OCI-LY7 (cell line): ENCODE results near the gene ACSL3. TPM values are rescaled to one million over a fixed set of nuclear protein-coding genes. Genes with fewer than 3 reads are reported as not detected.

ENCODE experiments used
- BruUV-seq: library from RNA; stranded (reverse); fragments of 400-500 nt; replicated peaks from 2 replicates; lab custom pipeline; 2021; lab: Mats Ljungman, UMichigan
- CTCF ChIA-PET: fragments of 300-600 bp; sonication (Branson Sonifier 250); formaldehyde crosslinking; loops from one replicate; lab custom pipeline; 2022; ENCODE audit warnings: antibody characterized with exemption; ENCODE audit not compliant: unreplicated experiment; lab: Charles Lee
- POLR2A ChIA-PET: fragments of 300-600 bp; sonication (Branson Sonifier 250); formaldehyde crosslinking; loops from one replicate; lab custom pipeline; 2022; ENCODE audit warnings: antibody characterized with exemption; lab: Charles Lee
- DNase-seq: peaks from one replicate; pipeline ENCODE4 v3.0.0-alpha.2; 2015; ENCODE audit warnings: low spot score
- H2AFZ ChIP-seq: fragments of 200-600 bp; sonication (generic), shearing (Covaris generic); 2 replicates; pipeline ENCODE4 v1.6.1; 2014; ENCODE audit warnings: mild to moderate bottlenecking, antibody characterized with exemption, low read length, moderate library complexity
- H3K27ac ChIP-seq: fragments of 200-600 bp; sonication (generic); 2 replicates; pipeline ENCODE4 v1.5.1; 2014; ENCODE audit warnings: mixed run types, low read depth, mild to moderate bottlenecking, moderate library complexity, low read length, inconsistent platforms; ENCODE audit not compliant: poor library complexity, severe bottlenecking
- H3K36me3 ChIP-seq: fragments of 200-600 bp; sonication (generic); 2 replicates; pipeline ENCODE4 v1.6.1; 2014; ENCODE audit warnings: mild to moderate bottlenecking, antibody characterized with exemption, low read length, moderate library complexity, mixed read lengths; ENCODE audit not compliant: insufficient read depth
- H3K4me1 ChIP-seq: fragments of 200-600 bp; sonication (generic); 2 replicates; pipeline ENCODE4 v1.5.1; 2014; ENCODE audit warnings: mild to moderate bottlenecking, low read length; ENCODE audit not compliant: insufficient read depth, poor library complexity, severe bottlenecking
- H3K4me2 ChIP-seq: fragments of 200-600 bp; sonication (generic); 2 replicates; pipeline ENCODE4 v1.6.1; 2014; ENCODE audit warnings: mild to moderate bottlenecking, low read length
- H3K4me3 ChIP-seq: fragments of 200-600 bp; sonication (generic); 2 replicates; pipeline ENCODE4 v1.5.1; 2014; ENCODE audit warnings: mild to moderate bottlenecking, low read depth, low read length; ENCODE audit not compliant: poor library complexity, severe bottlenecking
- H3K79me2 ChIP-seq: fragments of 200-600 bp; sonication (generic); 2 replicates; pipeline ENCODE4 v1.6.1; 2016; ENCODE audit warnings: low read depth, mild to moderate bottlenecking, low read length, moderate library complexity, mixed read lengths; ENCODE audit not compliant: insufficient read depth
- H3K9me2 ChIP-seq: fragments of 200-600 bp; sonication (generic); 2 replicates; pipeline ENCODE4 v1.6.1; 2016; ENCODE audit warnings: mild to moderate bottlenecking, low read length, mixed read lengths; ENCODE audit not compliant: insufficient read depth
- H3K9me3 ChIP-seq: fragments of 200-600 bp; sonication (generic); 2 replicates; pipeline ENCODE4 v1.6.1; 2014; ENCODE audit warnings: mild to moderate bottlenecking, mixed run types, low read length, mixed read lengths
- H4K20me1 ChIP-seq: fragments of 200-600 bp; sonication (generic); 2 replicates; pipeline ENCODE4 v1.6.1; 2014; ENCODE audit warnings: mild to moderate bottlenecking, antibody characterized with exemption, low read length, moderate library complexity, mixed read lengths; ENCODE audit not compliant: insufficient read depth
- EZH2phosphoT487 ChIP-seq: fragments of 200-600 bp; sonication (generic); IDR thresholded peaks from 2 replicates; pipeline ENCODE4 v1.6.1; 2018; ENCODE audit warnings: low read depth, borderline replicate concordance, mild to moderate bottlenecking, mixed run types, antibody characterized with exemption, low read length, moderate library complexity, mixed read lengths
- intact Hi-C: fragments of 100-400 bp; cut with micrococcal nuclease; formaldehyde crosslinking; loops from one replicate; pipeline ENCODE4 v1.10.0; 2022; ENCODE audit not compliant: unreplicated experiment
- total RNA-seq, 2 experiments: library from RNA; depleted of rRNA in 1 of 2; stranded (reverse); fragments of >200 nt in 1 of 2; shearing (Covaris generic) in 1 of 2; gene quantifications; 2 replicates each; pipeline ENCODE4 v1.2.3, GENCODE V29; 2014 to 2022
- TF ChIP-seq, protein P1 (sequence below): fragments of 200-600 bp; sonication (generic); conservative IDR thresholded peaks from 2 replicates; pipeline ENCODE4 v1.5.1; 2014; ENCODE audit warnings: mild to moderate bottlenecking, antibody characterized with exemption, low read length, moderate library complexity, mixed read lengths

Gene ACSL3
- total RNA-seq, 2 experiments from 2014 or later, result 62.6 to 83.2 TPM

DNA sequence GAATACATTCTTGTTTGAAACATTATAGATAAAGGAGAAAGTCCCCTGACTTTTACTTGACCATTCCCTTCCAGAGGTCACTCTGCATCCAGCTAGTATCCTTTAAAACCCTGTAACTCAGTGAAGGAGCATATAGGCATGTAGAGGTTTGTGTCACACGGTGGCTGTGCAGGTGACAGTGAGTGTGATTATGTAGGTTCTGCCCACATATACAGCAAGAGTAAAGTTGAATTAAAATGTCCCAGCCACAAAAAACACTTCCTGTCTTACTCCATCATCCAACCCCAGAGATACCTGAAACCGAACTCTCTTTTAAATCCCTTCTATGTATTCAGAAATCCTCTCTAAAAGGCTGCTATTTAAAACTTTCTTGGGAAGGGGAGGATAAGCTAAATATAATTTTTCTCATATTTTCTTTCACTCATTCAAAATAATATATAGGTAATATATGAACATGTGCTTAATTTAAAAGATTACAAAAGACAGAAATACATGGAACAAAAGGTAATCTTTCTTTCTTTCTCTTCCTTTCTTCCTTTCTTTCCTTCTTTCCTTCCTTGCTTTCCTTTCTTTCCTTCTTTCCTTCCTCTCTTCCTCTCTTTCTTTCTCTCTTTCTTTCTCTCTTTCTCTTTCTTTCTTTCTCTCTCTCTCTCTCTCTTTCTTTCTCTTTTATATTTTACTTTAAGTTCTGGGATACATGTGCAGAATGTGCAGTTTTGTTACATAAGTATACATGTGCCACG lies 20.6 kb upstream of the ACSL3 start:
- intact Hi-C loops, result no loop called here
- H3K4me3 ChIP-seq, result no peak overlapping the region
- H3K36me3 ChIP-seq, result no peaks in the 10 kb centered on the region
- H3K9me2 ChIP-seq, result no peaks in the 10 kb centered on the region
- H2AFZ ChIP-seq, result no peak overlapping the region
- H3K4me1 ChIP-seq, result no peaks in the 10 kb centered on the region
- no peak overlapping the region for H3K27ac ChIP-seq
- no peaks in the 10 kb centered on the region for H3K79me2 ChIP-seq
- no peaks in the 10 kb centered on the region for H3K9me3 ChIP-seq
- CTCF ChIA-PET, result no interaction called here
- no TSS peak for BruUV-seq
- no peak for TF ChIP-seq EZH2phosphoT487
- TF ChIP-seq, protein P1, sequence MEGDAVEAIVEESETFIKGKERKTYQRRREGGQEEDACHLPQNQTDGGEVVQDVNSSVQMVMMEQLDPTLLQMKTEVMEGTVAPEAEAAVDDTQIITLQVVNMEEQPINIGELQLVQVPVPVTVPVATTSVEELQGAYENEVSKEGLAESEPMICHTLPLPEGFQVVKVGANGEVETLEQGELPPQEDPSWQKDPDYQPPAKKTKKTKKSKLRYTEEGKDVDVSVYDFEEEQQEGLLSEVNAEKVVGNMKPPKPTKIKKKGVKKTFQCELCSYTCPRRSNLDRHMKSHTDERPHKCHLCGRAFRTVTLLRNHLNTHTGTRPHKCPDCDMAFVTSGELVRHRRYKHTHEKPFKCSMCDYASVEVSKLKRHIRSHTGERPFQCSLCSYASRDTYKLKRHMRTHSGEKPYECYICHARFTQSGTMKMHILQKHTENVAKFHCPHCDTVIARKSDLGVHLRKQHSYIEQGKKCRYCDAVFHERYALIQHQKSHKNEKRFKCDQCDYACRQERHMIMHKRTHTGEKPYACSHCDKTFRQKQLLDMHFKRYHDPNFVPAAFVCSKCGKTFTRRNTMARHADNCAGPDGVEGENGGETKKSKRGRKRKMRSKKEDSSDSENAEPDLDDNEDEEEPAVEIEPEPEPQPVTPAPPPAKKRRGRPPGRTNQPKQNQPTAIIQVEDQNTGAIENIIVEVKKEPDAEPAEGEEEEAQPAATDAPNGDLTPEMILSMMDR, result no peak
- DNase-seq, result no peak
- no peaks in the 10 kb centered on the region for H4K20me1 ChIP-seq
- POLR2A ChIA-PET, result interaction anchor here (0.5 kb wide), 1 partner anchor 1875 kb away, joined by 4 read pairs; no protein-coding TSS in a partner anchor
- no peak overlapping the region for H3K4me2 ChIP-seq

DNA sequence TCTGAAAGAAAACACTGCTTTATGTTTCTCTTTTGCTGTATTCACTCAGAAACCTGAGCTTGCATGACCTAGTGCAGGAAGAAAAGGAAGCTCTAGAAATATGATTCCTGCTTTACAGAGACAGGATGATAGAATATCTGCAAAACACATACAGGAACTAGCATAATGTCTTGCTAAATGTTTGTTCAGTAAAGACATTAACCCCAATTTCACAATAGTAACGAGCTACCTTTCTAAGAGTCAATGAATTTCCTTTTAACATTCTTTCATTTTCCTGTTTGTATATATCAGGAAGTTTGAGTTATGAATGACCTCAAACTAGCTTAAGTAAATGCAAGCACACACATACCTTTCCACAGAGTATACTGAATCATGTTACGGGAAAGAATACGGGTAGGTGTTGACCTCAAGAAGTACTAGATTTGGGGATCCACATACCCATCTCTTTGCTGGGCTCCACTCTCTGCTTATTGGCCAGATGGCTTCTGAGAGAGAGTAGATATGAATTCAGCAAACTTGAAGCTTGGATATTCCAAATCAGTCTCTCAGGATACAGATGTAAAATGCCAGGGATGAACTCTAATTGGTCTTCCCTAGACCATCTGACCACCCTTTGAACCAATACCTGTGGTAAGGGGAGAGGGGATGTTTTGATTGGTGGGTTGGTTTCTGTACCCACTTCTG lies 18.2 kb upstream of the ACSL3 start:
- BruUV-seq, result no TSS peak

More for the DNA sequence above, 18.2 kb upstream of the ACSL3 start:
- H3K4me1 ChIP-seq, result no peaks in the 10 kb centered on the region
- no peaks in the 10 kb centered on the region for H3K79me2 ChIP-seq
- intact Hi-C loops, result no loop called here
- H3K4me2 ChIP-seq, result no peak overlapping the region
- ChIA-PET POLR2A (interaction anchor here (0.6 to 1.9 kb wide), 10 partner anchors 11 to 203 kb away, joined by 3 to 5 read pairs (median 4); no protein-coding TSS in a partner anchor), CTCF (no interaction called here)
- H3K36me3 ChIP-seq, result no peaks in the 10 kb centered on the region
- DNase-seq, result no peak
- H3K9me2 ChIP-seq, result no peaks in the 10 kb centered on the region
- H3K9me3 ChIP-seq, result no peaks in the 10 kb centered on the region
- no peak overlapping the region for H3K4me3 ChIP-seq
- no peaks in the 10 kb centered on the region for H4K20me1 ChIP-seq
- no peak overlapping the region for H2AFZ ChIP-seq
- TF ChIP-seq, protein P1, result no peak
- no peak for TF ChIP-seq EZH2phosphoT487
- H3K27ac ChIP-seq, result no peak overlapping the region
